IMR-90 (cell line): ENCODE data around the gene COL23A1. TPM values are rescaled to one million over a fixed set of nuclear protein-coding genes. Genes with fewer than 3 reads are reported as not detected.
A peak's percentile ranks its signal among the peaks of the same experiment; 100 is the strongest.

Experiments used
- ATAC-seq: fragments of 200-7000 bp; cut with Tn5 transposase; 2 replicates; pipeline ENCODE4 v1.9.1; 2020; ENCODE audit warnings: low read depth, mild to moderate bottlenecking, moderate library complexity
- BruUV-seq: library from RNA; stranded (reverse); fragments of 400-500 nt; replicated peaks from 2 replicates; lab custom pipeline; 2021; lab: Mats Ljungman, UMichigan
- CTCF ChIA-PET: fragments of 300-600 bp; formaldehyde crosslinking; extraction: SDS; loops from one replicate; lab custom pipeline; 2021; ENCODE audit warnings: antibody characterized with exemption; lab: Yijun Ruan, JAX
- POLR2A ChIA-PET: fragments of 300-600 bp; sonication (Branson Sonifier 250); formaldehyde crosslinking; loops from one replicate; lab custom pipeline; 2022; ENCODE audit warnings: antibody characterized with exemption; ENCODE audit not compliant: unreplicated experiment; lab: Charles Lee
- DNase-seq: peaks from one replicate; pipeline ENCODE4 v3.0.0; 2013
- H2AFZ ChIP-seq: replicated peaks from 2 replicates; pipeline ENCODE3; 2013; ENCODE audit warnings: low read length, mild to moderate bottlenecking; ENCODE audit not compliant: poor library complexity
- H2AK5ac ChIP-seq: 2 replicates; pipeline ENCODE4 v1.6.1; 2013; ENCODE audit warnings: low read depth, low read length, inconsistent platforms
- H2AK9ac ChIP-seq: replicated peaks from 2 replicates; pipeline ENCODE3; 2013; ENCODE audit warnings: mild to moderate bottlenecking, low read depth, low read length, moderate library complexity; ENCODE audit not compliant: poor library complexity
- H2BK120ac ChIP-seq: 2 replicates; pipeline ENCODE4 v1.6.1; 2013; ENCODE audit warnings: low read depth, low read length, inconsistent platforms
- H2BK15ac ChIP-seq: 3 replicates; pipeline ENCODE4 v1.6.1; 2013; ENCODE audit warnings: low read depth, low read length, inconsistent platforms
- H2BK20ac ChIP-seq: 2 replicates; pipeline ENCODE4 v1.6.1; 2013; ENCODE audit warnings: low read depth, mild to moderate bottlenecking, inconsistent platforms, low read length, moderate library complexity
- H2BK5ac ChIP-seq: 2 replicates; pipeline ENCODE4 v1.6.1; 2013; ENCODE audit warnings: mild to moderate bottlenecking, low read depth, low read length, inconsistent platforms; ENCODE audit not compliant: poor library complexity, severe bottlenecking
- H3K14ac ChIP-seq: replicated peaks from 2 replicates; pipeline ENCODE4 v1.6.1; 2013; ENCODE audit warnings: low read depth, low read length, inconsistent platforms
- H3K18ac ChIP-seq: 2 replicates; pipeline ENCODE4 v1.6.1; 2013; ENCODE audit warnings: low read depth, low read length, control low read depth
- H3K23ac ChIP-seq: 2 replicates; pipeline ENCODE4 v1.6.1; 2013; ENCODE audit warnings: low read depth, low read length, inconsistent platforms
- H3K27ac ChIP-seq: 2 replicates; pipeline ENCODE4 v1.5.1; 2013; ENCODE audit warnings: mild to moderate bottlenecking, control low read depth, low read length; ENCODE audit not compliant: insufficient read depth
- H3K27me3 ChIP-seq: 2 replicates; pipeline ENCODE4 v1.6.1; 2013; ENCODE audit warnings: low read length; ENCODE audit not compliant: control insufficient read depth, insufficient read depth
- H3K36me3 ChIP-seq: 2 replicates; pipeline ENCODE4 v1.6.1; 2013; ENCODE audit warnings: low read length, mixed read lengths; ENCODE audit not compliant: control insufficient read depth, insufficient read depth
- H3K4ac ChIP-seq: 2 replicates; pipeline ENCODE4 v1.6.1; 2013; ENCODE audit warnings: low read depth, low read length, inconsistent platforms
- H3K4me1 ChIP-seq: 2 replicates; pipeline ENCODE4 v1.6.1; 2013; ENCODE audit warnings: low read length, mixed read lengths; ENCODE audit not compliant: control insufficient read depth, insufficient read depth
- H3K4me2 ChIP-seq: 2 replicates; pipeline ENCODE4 v1.6.1; 2013; ENCODE audit warnings: low read depth, mild to moderate bottlenecking, control low read depth, low read length, moderate library complexity
- H3K4me3 ChIP-seq: 2 replicates; pipeline ENCODE4 v1.5.1; 2013; ENCODE audit warnings: low read depth, mild to moderate bottlenecking, control low read depth, low read length, moderate library complexity; ENCODE audit not compliant: insufficient read depth
- H3K56ac ChIP-seq: 2 replicates; pipeline ENCODE4 v1.6.1; 2013; ENCODE audit warnings: low read length, inconsistent platforms; ENCODE audit not compliant: insufficient read depth; ENCODE audit errors: extremely low read depth
- H3K79me1 ChIP-seq, 2 experiments: 2 replicates each; pipeline ENCODE4 v1.6.1; 2013; ENCODE audit warnings: low read length in 2 of 2, inconsistent platforms in 1 of 2, low read depth in 1 of 2
- H3K9ac ChIP-seq: 2 replicates; pipeline ENCODE4 v1.6.1; 2013; ENCODE audit warnings: low read depth, low read length, control low read depth
- H3K9me1 ChIP-seq: 2 replicates; pipeline ENCODE4 v1.6.1; 2013; ENCODE audit warnings: low read length, inconsistent platforms; ENCODE audit not compliant: insufficient read depth
- H3K9me3 ChIP-seq: 2 replicates; pipeline ENCODE4 v1.6.1; 2013; ENCODE audit warnings: low read length; ENCODE audit not compliant: control insufficient read depth, insufficient read depth
- H4K20me1 ChIP-seq: 2 replicates; pipeline ENCODE4 v1.6.1; 2013; ENCODE audit warnings: low read length, inconsistent platforms; ENCODE audit not compliant: insufficient read depth
- H4K5ac ChIP-seq: 2 replicates; pipeline ENCODE4 v1.6.1; 2013; ENCODE audit warnings: mild to moderate bottlenecking, low read depth, low read length, control low read depth
- H4K8ac ChIP-seq, 2 experiments: 2 replicates each; pipeline ENCODE4 v1.6.1; 2013; ENCODE audit warnings: low read depth in 2 of 2, low read length in 2 of 2, control low read depth in 1 of 2, inconsistent platforms in 1 of 2
- H4K91ac ChIP-seq: 2 replicates; pipeline ENCODE4 v1.6.1; 2013; ENCODE audit warnings: low read depth, low read length, inconsistent platforms; ENCODE audit not compliant: insufficient read depth
- BHLHE40 ChIP-seq: fragments of 150-350 bp; IDR thresholded peaks from 2 replicates; pipeline ENCODE4 v1.6.1; 2016; ENCODE audit warnings: mild to moderate bottlenecking, low read depth, low read length
- CEBPB ChIP-seq: IDR thresholded peaks from 2 replicates; pipeline ENCODE4 v1.6.1; 2012; ENCODE audit warnings: low read depth, low read length, improper control_type of control experiment
- CTCF ChIP-seq: conservative IDR thresholded peaks from 2 replicates; pipeline ENCODE4 v1.5.1; 2012; ENCODE audit warnings: mild to moderate bottlenecking, low read depth, low read length, improper control_type of control experiment
- ELK1 ChIP-seq: fragments of 150-350 bp; IDR thresholded peaks from 2 replicates; pipeline ENCODE4 v1.6.1; 2016; ENCODE audit warnings: low read depth, mild to moderate bottlenecking, low read length, moderate library complexity, borderline replicate concordance
- MAFK ChIP-seq: IDR thresholded peaks from 2 replicates; pipeline ENCODE4 v1.6.1; 2012; ENCODE audit warnings: low read depth, low read length, improper control_type of control experiment
- MAZ ChIP-seq: IDR thresholded peaks from 2 replicates; pipeline ENCODE4 v1.6.1; 2012; ENCODE audit warnings: low read depth, mild to moderate bottlenecking, low read length, improper control_type of control experiment, moderate library complexity, borderline replicate concordance
- POLR2A ChIP-seq: IDR thresholded peaks from 2 replicates; pipeline ENCODE4 v1.6.1; 2012; ENCODE audit warnings: mild to moderate bottlenecking, low read depth, low read length
- RCOR1 ChIP-seq: IDR thresholded peaks from 2 replicates; pipeline ENCODE4 v1.6.1; 2012; ENCODE audit warnings: mild to moderate bottlenecking, low read length, improper control_type of control experiment; ENCODE audit not compliant: insufficient replicate concordance
- SMC3 ChIP-seq: fragments of 150-350 bp; IDR thresholded peaks from 2 replicates; pipeline ENCODE4 v1.6.1; 2016; ENCODE audit warnings: low read depth, mild to moderate bottlenecking, antibody characterized with exemption, low read length, moderate library complexity
- USF2 ChIP-seq: fragments of 150-350 bp; IDR thresholded peaks from 2 replicates; pipeline ENCODE4 v1.6.1; 2017; ENCODE audit warnings: mild to moderate bottlenecking, antibody characterized with exemption, low read length, low read depth
- WGBS, 2 experiments: methylation state at CpG; one replicate each; pipeline versions ENCODE4 v1.1.5 to v1.1.7; 2013; ENCODE audit warnings: missing lambda C conversion rate in 2 of 2; ENCODE audit not compliant: insufficient read length in 1 of 2; ENCODE audit errors: extremely low coverage in 2 of 2; 5-methylcytosine and 5-hydroxymethylcytosine counted together
- dilution Hi-C: fragments of 300-500 bp; cut with HindIII; formaldehyde crosslinking; loops from one replicate; pipeline ENCODE4 v1.14.3; 2018; ENCODE audit warnings: low sequenced_read_pairs; ENCODE audit not compliant: unreplicated experiment
- in situ Hi-C: fragments of 300-500 bp; cut with MboI; formaldehyde crosslinking; loops from 3 replicates; pipeline ENCODE4 v1.14.3; 2019; ENCODE audit warnings: low sequenced_read_pairs, inconsistent platforms, mixed read lengths
- intact Hi-C: fragments of 100-400 bp; cut with micrococcal nuclease; formaldehyde crosslinking; loops from 2 replicates; pipeline ENCODE4 v1.10.0; 2022
- polyA plus RNA-seq, 3 experiments: library from polyadenylated mRNA; depleted of rRNA; stranded (reverse); fragments of >200 nt; gene quantifications; 2 replicates each; pipeline ENCODE4 v1.2.3, GENCODE V29; 2012; ENCODE audit warnings: low replicate concordance in 1 of 3
- total RNA-seq: library from RNA; depleted of rRNA; stranded (reverse); fragments of >200 nt; gene quantifications from 2 replicates; pipeline ENCODE4 v1.2.3, GENCODE V29; 2012

Gene COL23A1
- total and polyA plus RNA-seq, 2 of the 4 experiments (the other 2 are of a cell fraction): not detected

- H2AK9ac ChIP-seq: no peak overlapping the region
- DNase-seq (no peak), ATAC-seq (no peak)
- no peak overlapping the region for H3K27ac ChIP-seq
- POLR2A ChIA-PET: no interaction called here
- no peaks in the 10 kb centered on the region for H3K36me3 ChIP-seq
- H2AFZ ChIP-seq: peak overlapping the region; percentile 21
- H2BK20ac ChIP-seq: no peak overlapping the region
- H2AK5ac ChIP-seq: no peak overlapping the region
- H2BK120ac ChIP-seq: no peak overlapping the region
- H3K9ac ChIP-seq: no peak overlapping the region
- H4K5ac ChIP-seq: no peak overlapping the region
- no peaks in the 10 kb centered on the region; the same call in 1 of the 2 replicates for H3K27me3 ChIP-seq
- no peaks in the 10 kb centered on the region for H4K20me1 ChIP-seq
- H3K9me1 ChIP-seq: no peaks in the 10 kb centered on the region
- H4K91ac ChIP-seq: no peak overlapping the region
- no TSS peak for BruUV-seq
- dilution Hi-C loops (no loop called here), in situ Hi-C loops (no loop called here), intact Hi-C loops (no loop called here)
- WGBS, 2 experiments: 90% methylated on average over 2 of the region's 15 CpGs; no CpG with 5 or more reads in 1 of the 2 experiments
- no peak overlapping the region for H3K18ac ChIP-seq
- CTCF ChIA-PET: no interaction called here
- no peak overlapping the region for H3K56ac ChIP-seq
- no peak overlapping the region for H3K4me3 ChIP-seq
- no peak overlapping the region for H2BK15ac ChIP-seq
- H3K23ac ChIP-seq: no peak overlapping the region
- peaks cover 2% of the 10 kb centered on the region; the same call in 1 of the 2 replicates for H3K4me1 ChIP-seq
- no peak overlapping the region for H3K4me2 ChIP-seq
- H3K79me1 ChIP-seq: no peaks in the 10 kb centered on the region
- no peak overlapping the region for H3K14ac ChIP-seq
- no peak overlapping the region for H3K4ac ChIP-seq
- H2BK5ac ChIP-seq: no peak overlapping the region
- TF ChIP-seq ELK1: no peak
- TF ChIP-seq RCOR1: no peak
- no peak for TF ChIP-seq BHLHE40
- no peak for TF ChIP-seq MAZ
- no peak for TF ChIP-seq MAFK
- TF ChIP-seq SMC3: no peak
- no peak for TF ChIP-seq USF2
- no peak for TF ChIP-seq POLR2A
- TF ChIP-seq CEBPB: no peak
- no peak for TF ChIP-seq CTCF
- no peak overlapping the region for H4K8ac ChIP-seq
- no peaks in the 10 kb centered on the region for H3K9me3 ChIP-seq
Measured at GRCh38 chr5:178241688-178242231, 348.4 kb downstream of the COL23A1 start.
